C4-2B (cell line): ENCODE measurements around the gene HCN3.

ENCODE experiments used
- H3K27ac ChIP-seq: fragments of 450-650 bp; 2 replicates; pipeline ENCODE4 v1.5.1; 2017
- CTCF ChIP-seq: fragments of 450-650 bp; conservative IDR thresholded peaks from 2 replicates; pipeline ENCODE4 v1.5.1; 2017; ENCODE audit warnings: mild to moderate bottlenecking
- ZFX ChIP-seq: fragments of 450-650 bp; IDR thresholded peaks from 2 replicates; pipeline ENCODE4 v1.6.1; 2017

The HCN3 gene

DNA sequence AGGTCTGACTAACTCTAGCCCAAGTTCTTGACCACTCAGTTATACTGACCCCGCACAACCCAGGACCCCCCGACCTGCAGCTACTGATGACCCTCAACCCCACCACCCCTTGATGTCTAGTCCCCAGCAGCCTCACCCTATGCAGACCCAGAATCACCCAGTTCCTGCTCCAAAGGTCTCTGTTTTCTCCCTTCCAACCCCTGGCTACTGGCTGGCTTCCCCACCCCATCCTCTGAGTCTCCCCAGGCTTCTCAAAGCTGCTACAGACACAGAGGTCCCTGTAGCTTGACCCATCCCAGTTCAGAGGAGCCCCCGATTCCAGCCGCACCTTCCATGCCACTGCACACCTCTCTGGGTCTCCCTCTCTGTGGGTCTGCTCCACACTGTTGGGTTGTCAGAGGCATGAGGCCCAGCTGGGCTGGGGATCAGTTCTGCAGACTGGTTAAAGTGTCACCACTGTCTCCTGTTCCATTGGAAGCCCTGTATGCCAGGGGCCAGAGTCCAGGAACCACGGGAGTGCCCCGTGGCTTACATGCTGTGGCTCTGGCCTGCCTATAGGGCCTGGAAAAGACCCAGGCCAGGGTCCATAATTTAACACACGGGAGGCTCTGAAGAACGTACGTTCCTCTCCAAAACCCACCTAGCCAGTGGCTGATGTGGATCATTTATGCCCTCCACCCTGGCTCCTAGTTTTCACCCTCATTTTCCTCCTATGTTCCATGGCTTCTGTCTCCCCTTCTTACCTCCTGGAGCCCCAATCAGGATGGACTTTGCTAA is 23.5 kb downstream of the HCN3 start:
- no peak for TF ChIP-seq ZFX
- no peak for TF ChIP-seq CTCF
- H3K27ac ChIP-seq, result no peak overlapping the region

- TF ChIP-seq ZFX, result no peak
- no peak for TF ChIP-seq CTCF
- no peak within 1 kb of the TSS for H3K27ac ChIP-seq
Measured at GRCh38 chr1:155301342-155301841, 24.1 kb downstream of the HCN3 start, which contains the start of gene PKLR. Gene PKLR (minus strand): TSS chr1:155301438. CDS start chr1:155301395, 43 bp downstream.

GRCh38 chr1:155304558-155305063 is 27.3 kb downstream of the HCN3 start:
- TF ChIP-seq CTCF (no peak), ZFX (no peak)
- no peak overlapping the region for H3K27ac ChIP-seq

DNA sequence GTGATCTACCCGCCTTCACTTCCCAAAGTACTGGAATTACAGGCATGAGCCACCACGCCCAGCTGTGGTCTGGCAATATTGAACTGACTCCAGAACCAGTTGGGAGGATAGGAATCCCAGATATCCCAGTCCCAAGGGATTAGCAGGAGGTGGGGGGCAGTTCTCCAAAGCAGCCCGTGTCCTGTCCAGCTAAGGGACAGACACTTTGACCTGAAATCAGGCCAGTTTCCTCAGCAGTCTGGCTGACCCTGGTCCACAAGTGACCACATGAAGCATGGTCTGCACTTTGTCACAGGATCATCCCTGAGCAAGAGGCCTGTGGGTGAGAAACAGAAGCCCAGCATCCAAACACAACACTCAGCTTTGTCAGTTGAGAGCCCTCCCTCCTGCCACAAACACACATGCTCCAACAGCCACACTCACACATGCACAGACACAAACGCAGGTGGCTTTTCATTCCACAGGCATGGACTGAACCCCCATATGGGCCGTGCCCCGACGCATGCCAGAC is 28.7 kb downstream of the HCN3 start:
- no peak overlapping the region; the same call in 1 of the 2 replicates for H3K27ac ChIP-seq
- TF ChIP-seq ZFX (no peak), CTCF (no peak)

DNA sequence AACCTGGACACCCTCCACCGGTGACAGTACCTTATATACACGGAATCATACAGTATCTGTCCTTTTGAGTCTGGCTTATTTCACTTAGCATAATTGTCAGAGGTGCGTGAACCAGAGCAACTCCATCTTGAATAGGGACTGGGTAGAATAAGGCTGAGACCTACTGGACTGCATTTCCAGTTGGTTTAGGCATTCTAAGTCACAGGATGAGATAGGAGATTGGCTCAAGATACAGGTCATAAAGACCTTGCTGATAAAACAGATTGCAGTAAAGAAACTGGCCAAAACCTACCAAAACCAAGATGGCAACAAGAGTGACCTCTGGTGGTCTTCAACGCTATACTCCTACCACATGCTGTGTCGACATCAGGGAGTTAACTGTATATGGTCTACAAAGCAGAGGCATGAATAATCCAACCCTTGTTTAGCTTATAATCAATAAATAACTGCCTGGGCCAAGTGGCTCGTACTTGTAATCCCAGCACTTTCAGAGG is 30.0 kb downstream of the HCN3 start:
- TF ChIP-seq CTCF (no peak), ZFX (no peak)
- peak overlapping the region; percentile 93 for H3K27ac ChIP-seq

- TF ChIP-seq CTCF (no peak), ZFX (peak; percentile 25; the same call in 1 of the 2 replicates)
- H3K27ac ChIP-seq, result peak within 1 kb of the TSS; percentile 93
Measured at GRCh38 chr1:155308493-155309422, 31.5 kb downstream of the HCN3 start, which contains the start of gene FDPS. Gene FDPS (plus strand): TSS chr1:155308866. CDS start chr1:155309790, 924 bp downstream.
